SW 1271 (cell line): Measurements from ENCODE around the gene BEND3.

Source experiments
- DNase-seq, 2 experiments: peaks; one replicate each; lab custom pipeline; 2025; lab: John Stamatoyannopoulos, UW

BEND3 gene

DNA sequence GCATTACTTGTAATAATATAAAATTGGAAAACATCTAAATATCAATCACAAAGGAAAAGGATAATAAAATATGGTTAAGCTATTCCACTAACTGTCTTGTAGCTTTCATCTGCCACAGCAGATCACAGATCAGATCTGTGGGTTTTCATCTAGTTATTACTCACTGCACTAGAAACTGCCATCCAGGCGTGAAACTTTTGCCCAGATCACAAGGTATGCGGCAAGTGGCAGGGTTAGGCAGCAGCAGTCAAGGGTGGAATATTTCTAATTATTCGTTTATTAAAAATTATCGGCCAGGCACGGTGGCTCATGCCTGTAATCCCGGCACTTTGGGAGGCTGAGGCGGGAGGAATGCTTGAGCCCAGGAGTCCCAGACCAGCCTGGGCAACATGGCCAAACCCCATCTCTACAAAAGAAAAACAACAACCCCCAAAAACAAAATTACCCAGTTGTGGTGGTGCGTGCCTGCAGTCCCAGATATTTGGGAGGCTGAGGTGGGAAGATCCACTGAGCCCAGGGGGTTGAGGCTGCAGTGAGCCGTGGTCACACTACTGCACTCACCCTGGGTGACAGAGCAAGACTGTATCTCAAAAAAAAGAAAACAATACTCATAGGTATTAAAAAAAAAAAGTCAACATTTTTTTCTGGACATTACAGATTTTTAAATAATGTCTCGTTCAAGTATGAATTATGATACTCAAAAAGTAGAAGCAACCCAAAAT is 32.1 kb downstream of the BEND3 start:
- DNase-seq = no peak

DNA sequence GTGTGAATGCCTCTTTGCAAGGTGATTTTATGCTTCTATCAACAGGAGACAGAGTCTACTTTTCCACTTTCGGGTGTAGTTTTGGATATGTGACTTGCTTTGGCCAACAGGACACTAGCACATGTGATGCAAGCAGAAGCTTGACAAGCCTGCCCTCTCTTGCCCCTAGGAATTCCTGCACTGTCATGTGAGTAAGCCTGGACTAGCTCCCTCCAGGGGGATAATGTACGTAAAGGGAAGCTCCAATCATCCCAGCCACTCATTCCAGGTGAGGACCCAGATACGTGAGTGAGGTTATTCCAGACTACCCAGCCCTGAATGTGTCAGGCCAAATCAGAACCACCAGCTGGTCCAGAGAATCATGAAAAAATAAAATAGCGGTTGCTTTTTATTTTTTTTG is 33.3 kb downstream of the BEND3 start:
- DNase-seq = no peak

DNA sequence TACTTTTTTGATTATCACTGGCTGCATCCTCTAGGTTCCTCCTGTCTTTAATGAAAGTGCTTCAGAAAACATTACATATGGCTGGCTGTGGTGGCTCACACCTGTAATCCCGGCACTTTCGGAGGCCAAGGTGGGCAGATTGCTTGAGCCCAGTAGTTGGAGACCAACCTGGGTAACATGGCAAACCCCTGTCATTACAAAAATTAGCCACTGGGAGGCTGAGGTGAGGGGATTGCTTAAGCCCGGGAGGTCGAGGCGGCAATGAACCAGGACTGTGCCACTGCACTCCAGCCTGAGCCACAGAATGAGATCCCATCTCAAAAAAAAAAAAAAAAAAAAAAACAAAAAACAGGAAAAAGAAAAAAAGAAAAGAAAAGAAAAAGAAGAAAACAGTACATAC is 35.3 kb downstream of the BEND3 start:
- no peak for DNase-seq

DNA sequence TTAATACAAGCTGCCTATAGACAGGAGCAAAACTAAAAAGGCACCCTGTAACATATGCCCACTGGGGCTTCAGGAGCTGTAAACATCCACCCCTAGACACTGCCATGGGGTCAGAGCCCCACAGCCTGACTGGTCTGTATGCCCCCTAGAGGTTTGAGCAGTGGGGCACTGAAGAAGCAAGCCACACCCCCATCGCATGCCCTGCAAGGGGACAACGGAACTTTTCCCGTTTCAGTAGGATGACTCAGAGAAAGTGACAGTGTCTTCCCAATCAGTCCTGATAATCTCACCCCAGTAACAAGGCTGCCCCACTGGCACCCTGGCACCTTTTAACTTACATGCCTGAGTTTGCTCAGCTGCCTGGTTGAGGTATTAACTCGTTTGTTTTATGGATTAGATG is 35.9 kb downstream of the BEND3 start:
- DNase-seq = no peak

DNA sequence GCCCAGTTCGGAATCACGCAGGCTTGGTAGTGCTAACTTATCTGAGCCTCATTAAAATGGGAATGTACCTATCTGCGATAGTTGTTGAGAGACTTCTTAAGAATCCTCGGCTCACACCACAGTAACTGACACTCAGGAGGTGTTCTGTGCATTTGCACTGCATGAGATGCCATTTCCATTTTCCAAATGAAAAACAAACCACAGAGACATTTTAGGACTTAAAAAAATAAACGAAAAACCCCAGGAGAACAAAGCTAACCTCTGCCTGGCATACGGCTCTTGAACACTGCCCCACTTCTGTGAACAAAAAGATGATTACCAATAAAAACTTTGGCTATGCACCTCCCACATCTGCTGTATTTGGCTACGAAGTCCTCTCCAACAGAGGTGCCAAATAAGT is 37.6 kb downstream of the BEND3 start:
- DNase-seq = no peak

DNA sequence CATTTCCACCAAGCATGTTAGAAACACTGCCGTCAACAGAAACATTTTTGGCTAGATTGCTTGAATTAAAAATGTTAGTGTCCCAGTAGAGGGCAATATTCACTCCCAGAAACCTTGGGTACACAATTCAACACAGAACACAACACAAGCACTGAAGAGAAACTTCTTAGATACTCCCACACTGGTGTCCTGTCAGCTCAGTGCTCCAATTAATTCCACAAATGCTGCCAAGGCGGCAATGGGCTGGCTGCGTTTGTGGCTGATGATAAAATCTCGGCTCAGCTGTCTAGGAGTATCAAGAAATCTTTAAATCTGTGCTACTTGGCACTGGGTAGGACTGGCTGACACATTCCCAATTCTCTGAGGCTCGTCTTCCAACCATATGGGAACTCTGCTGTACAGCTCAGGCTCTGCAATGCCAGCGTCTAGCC is 39.3 kb downstream of the BEND3 start:
- no peak for DNase-seq

DNA sequence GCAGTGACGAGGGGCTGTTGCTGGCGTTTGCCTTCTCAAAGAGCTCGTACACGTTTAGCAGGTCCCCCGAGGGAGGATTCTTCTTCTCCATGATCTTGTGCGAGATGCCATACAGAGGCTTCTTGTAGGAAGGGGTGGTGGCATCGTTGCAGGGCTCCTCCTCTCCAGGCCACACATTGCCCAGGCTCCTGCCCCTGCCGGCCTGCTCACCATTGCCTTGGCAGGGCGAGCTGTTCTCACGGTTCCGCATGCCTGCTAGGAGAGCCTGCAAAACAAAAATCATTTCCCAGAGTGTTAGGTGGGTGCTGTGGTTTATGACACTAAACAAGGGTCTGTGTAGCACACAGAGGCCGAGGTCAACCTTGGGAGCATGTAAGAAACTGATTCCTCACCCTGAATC is 44.6 kb downstream of the BEND3 start:
- no peak for DNase-seq

DNA sequence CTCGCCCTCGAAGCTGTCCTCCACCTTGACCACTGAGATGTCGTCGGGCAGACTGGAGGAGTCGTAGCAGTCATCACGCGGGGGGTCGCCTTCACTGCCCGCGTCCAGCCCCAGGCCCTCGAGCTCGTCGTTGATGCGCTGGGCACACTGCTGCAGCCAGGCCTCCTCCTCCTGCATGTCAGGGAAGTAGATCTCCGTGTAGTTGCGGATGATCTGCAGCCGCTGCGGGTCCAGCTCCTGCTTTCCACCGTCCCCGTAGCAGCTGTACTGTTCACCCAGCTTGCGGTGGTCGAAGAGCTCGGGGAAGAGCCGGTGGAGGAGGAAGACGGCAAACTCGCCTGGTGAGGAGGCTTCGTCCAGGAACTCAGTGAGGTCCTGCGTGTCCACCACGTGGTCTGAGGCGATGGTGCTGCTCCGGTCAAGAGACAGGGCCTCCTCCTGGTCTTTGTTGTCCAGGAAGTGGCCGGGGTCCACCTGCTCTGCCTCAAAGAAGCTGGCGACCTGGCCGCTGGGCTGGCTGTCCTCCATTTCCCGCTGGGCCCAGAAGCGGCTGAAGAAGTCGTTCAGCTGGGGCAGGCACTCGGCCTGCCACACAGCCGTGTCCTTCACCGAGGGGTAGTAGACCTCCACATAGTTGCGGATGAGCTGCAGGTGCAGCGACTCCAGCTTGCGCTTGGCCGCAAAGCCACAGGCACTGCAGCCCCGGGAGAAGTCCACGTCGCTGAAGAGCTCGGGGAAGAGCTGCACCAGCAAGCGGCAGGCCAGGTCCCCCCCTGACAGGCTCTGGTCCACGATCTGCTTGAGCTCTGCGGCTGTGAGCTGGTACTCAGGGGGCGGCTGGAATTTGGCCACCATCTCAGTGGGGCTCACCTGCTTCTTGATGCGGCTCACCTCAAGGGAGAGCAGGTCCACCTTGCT is 45.4 kb downstream of the BEND3 start:
- DNase-seq = no peak

DNA sequence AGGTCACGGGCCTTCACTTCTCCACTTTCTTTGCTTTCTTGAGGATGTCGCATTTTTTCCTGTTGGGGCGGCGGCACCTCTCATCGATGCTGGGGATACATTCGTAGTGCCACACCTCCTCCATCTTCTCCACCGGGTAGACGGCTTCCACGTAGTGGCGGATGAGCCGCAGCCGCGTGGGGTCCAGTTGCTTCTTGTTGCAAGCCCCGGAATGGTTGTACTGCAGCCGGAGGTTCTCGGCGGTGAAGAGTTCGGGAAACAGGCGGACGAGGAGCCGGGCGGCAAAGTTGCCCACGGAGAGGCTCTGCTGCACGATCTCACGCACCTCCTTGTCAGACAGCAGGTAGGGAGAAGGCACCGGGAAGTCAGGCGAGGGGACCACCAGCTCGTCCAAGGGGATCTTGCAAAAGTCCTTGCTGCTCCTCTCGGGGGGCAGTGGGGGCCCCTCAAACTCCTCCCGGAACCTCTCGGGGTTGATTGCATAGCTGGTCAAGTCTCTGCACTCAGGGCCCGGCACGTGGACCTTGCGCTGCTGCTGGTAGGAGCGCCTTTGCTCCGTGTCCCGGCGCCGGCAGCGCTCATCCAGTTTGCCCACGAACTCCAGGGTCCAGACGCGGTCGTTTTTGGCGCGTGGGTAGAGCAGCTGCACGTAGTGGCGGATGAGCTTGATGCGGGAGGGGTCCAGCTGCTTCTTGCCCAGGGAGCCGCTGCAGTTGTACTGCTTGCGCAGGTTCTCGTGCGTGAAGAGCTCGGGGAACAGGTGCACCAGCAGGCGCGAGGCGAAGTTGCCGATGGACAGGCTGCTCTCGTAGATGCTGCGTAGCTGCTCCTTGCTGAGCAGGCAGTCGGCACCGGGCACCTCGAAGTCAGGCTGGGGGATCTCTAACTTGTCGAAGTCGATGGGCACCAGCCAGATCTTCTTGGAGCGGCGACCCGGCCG is 46.4 kb downstream of the BEND3 start:
- no peak for DNase-seq

DNA sequence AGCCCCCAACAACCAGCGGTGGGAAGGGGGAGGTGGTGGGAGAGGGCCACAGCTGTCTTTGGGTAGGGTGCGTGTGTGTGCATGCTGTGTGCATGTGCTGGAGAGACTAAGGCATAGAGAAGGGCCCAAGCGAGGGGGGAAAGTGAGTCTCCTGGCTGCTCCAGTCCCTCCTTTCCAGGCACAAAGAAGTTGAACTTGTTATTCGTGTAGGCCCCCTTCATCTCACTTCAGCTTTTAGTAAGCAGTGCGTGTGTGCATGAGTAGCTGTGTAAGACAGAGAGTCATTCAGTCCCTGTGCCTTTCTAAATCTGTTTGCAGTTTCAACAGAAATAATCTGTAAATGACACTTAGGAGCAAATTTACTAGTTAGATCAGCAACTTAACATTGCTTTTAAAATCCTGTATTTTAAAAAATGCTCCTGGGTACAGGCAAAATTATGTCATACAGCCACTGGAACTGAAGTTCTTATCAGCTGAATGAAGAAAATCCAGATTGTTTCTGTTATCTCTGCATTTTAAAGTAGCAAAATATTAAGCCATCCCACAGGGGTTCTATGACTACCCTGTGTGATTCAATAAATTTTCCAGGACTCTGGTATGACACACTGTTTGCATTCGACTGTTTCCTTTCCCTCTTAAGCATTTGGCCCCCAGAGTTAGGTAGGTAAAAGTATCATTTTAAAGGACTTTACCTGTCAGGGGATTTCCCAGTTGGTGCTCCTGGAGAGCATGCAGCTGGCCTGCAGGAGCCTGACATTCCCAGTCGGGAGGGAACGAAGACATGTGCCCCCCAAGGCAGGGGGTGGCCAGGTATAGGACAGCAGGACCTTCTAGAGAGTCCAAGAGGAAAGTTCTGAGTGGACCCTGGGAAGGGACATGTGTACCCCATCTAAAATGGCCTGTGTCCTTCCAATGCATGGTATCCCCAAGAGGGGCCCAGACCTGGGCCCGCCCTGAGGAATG is 48.3 kb downstream of the BEND3 start:
- DNase-seq = no peak

DNA sequence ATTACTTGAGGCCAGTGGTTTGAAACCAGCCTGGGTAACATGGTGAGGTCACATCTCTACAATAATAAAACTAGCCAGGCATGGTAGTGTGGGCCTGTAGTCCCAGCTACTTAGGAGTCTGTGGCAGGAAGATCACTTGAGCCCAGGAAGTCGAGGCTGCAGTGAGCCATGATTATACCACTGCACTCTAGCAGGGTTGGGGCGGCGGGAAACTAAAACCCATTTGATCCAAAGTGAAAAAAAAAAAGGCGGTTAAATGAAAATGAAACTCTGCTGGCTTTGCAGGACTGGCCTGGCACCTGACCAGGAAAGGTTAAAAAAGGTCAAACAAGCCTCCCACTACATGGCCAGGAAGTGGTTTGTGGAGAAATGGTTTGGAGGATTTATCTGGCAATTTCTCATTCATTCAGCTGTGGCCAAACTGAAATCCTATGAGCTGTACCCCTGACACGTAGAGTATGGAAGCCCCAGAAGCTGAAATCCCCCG is 50.7 kb downstream of the BEND3 start:
- DNase-seq = no peak

DNA sequence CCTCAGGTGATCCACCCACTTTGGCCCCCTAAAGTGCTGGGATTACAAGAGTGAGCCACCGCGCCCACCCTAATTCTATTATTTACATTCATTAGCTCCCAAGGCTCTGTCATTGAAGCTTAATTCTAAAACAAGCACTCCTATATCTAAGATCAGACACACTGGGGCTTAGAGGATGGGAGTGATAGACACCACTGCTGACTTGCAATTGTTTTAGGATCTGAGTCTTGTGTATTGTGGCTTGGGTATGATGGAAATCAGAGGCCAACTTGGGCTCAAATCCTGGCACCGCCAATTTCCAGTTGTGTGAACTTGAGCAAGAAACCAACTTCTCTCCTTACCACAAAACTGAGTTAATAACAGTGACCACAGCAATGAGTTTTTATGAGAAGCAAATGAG is 52.6 kb downstream of the BEND3 start:
- no peak for DNase-seq

DNA sequence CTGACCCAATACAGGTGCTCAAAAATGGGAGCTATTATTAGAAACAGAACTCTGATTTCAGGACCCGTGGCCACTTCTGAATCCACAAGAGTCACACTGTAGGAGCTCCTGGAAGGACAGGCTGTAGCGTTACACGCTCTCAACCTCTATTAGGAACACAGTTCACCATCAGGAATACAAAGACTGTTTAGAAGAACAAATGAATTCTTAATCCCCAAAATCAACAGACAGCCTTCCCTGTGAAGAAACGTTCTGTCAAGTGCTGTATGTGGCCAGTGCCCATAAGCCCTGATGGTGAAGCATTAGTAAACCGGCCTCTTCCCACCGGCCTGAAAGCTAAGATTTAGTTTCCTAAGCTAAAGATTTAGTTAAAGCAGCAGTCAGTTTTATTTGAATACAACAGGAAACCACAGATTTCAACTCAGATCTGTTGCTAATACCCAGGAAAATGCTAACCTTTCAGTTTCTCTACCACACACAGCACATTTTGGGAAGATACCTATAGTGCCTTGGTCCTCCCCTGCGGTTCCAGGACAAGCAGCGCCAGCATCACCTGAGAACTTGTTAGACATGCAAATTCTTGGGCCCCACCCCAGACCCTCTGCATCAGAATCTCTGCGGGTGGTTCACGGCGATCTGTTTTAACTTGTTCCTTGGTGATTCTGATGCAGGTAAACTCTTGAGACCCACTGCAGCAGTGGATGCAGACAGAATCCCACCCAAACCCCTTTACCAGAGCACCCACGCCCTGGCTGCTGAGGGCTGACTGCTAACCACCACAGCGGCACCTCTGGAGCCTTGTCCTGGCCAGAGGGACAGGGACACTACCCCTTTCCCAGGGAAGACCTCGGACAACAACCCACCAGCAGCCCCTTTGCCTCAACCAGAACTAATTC is 53.9 kb downstream of the BEND3 start:
- DNase-seq = no peak

DNA sequence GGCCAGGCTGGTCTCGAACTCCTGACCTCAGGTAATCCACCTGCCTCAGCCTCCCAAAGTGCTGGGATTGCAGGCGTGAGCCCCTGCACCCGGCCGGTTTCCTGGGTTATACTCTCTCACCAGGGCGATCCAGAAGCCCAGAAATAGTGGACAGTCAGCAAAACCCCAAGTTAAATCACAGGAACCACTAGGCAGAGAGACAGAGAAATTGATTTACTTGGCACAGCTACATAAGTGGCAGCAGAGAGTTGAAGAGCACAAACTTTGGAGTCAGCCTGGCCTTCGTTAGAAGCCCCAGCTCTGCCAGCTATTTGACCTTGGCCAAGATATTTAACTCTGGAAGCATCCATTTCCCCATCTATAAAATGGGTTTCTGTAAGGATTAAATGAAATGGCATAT is 54.6 kb downstream of the BEND3 start:
- DNase-seq = no peak

DNA sequence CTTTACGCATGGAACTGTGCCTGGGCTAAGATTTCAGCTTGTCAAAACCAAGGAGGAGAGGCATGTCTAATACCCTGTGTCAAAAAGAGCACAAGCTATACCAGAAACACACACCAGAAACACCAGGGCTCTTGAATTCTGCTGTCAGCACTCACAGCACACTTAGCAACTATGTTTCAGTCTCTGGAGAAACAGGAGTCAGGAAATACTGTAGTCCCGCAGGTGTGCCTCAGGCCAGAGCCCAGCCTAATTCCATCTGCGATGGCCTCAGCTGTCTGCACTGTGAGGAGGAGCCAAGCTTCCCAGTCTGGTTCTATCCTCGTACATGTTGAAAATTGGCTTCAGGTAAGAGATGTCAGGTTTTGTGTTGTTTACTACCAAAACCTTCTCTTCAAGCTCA is 55.7 kb downstream of the BEND3 start:
- DNase-seq = no peak

DNA sequence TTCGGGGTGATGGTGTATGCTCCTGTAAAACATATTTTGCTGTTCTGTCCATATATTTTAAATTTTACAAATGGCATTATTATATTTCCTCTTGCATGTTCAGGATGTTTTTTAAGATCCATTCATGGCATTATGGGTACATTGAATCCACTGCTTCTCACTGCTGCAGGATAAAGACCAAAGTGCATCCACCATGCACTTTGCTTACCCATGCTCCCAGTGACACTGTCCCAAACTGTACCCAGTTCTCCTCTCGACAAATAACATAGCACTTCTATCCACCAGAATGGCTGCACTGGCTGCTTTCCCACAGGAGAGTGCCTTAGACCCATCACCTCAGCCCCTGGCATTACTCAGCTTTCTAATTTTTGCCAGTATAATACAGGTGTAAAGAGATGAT is 57.6 kb downstream of the BEND3 start:
- DNase-seq = no peak

DNA sequence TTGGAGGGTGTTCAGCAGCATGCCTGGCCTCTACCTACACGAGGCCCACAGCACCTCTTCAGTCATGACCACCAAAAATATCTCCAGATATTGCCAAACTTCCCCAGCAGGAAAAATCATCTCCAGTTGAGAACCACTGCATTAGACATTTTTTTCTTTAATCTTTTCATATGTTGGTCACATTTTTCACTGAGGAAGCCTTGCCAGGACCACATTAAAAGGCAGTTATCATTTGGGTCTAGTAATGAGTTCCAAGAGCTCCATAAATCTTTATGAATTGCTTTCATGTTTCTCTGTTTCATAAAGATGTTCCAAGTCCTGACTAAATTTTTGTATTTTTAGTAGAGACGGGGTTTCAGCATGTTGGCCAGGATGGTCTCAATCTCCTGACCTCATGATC is 58.5 kb downstream of the BEND3 start:
- no peak for DNase-seq

DNA sequence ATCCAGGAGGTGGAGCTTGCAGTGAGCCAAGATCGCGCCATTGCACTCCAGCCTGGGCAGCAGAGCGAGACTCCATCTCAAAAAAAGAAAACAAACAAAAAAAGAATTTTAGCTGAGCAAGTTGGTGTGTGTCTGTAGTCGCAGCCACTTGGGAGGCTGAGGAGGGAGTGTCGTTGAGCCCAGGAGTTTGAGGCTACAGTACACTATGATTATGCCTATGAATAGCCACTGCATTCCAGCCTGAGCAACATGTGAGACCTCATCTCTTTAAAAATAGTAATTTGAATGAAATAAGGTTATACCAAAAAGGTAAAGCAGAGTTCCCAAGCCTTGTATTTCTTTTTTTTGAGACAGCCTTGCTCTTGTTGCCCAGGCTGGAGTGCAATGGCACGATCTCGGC is 67.5 kb downstream of the BEND3 start:
- DNase-seq = no peak

DNA sequence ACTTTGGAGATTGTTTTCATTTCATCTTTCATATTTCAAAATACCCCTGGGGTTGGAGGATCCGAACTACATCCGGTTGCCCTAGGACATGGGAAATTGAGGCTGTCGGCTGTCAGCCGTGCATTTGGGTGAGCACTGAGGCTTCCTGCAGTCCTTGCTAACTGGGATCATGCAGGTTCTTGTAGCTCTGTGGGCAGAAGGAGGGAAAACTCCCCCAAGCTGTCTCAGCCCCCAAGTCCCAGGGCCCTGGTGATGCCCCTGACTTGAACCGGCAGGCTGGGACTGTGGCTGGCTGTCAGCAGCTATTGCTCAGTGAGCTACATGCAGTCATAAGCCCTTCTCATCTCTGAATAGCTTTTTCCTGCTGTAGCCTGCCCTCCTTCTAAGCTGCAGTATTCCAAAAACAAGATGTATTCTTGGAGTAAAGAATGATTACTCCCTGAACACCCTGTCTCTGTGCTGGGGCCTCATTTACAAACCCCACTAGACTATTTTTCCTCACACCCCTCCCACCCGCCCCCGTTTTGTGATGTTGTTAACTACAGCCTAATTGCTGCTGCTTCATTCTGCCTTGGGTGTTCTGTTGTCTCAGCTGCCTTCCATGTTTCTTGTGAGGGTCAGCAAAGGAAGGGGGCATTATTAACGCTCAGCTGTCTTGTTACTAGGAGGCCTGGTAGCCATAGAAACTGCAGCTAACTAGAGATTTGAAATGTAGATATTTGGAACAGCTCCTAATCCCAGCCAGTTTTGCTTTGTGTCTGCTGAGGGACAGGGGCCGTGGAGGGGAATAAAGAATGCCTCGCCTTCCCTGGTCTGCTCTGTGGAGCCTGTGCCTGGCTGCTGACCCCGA is 69.3 kb downstream of the BEND3 start:
- DNase-seq = no peak
